ENCODE measurements around the gene ZNF184.
A peak's percentile ranks its signal among the peaks of the same experiment; 100 is the strongest.

ZNF184 gene

GRCh38 chr6:27503436-27504030, 30.6 kb upstream of the ZNF184 start:
- no peak for TF ChIP-seq CTCF (IDR thresholded peaks at IDR 0.05)
- no peak overlapping the region for H3K27ac ChIP-seq
- no peaks in the 10 kb centered on the region for H3K36me3 ChIP-seq (ENCODE audit: control insufficient read depth, insufficient read depth, low read length)
- H3K9me3 ChIP-seq (ENCODE audit: control insufficient read depth, low read length) = no peaks in the 10 kb centered on the region
- no peak overlapping the region for H3K9ac ChIP-seq
- H3K4me1 ChIP-seq = no peaks in the 10 kb centered on the region
- H2AFZ ChIP-seq = peak overlapping the region; percentile 44
- H3K79me2 ChIP-seq = no peaks in the 10 kb centered on the region
- H3K4me2 ChIP-seq (ENCODE audit: low read length) = peak overlapping the region; percentile 62
- peaks cover 13% of the 10 kb centered on the region for H3K27me3 ChIP-seq (ENCODE audit: control insufficient read depth, insufficient read depth, low read length)
- peak overlapping the region; percentile 49 for H3K4me3 ChIP-seq (ENCODE audit: low read depth, low read length)

GRCh38 chr6:27502508-27503435, 29.9 kb upstream of the ZNF184 start:
- no peak for TF ChIP-seq CTCF (IDR thresholded peaks at IDR 0.05)
- Histone ChIP-seq H3K4me1 (no peaks in the 10 kb centered on the region), H3K9ac (no peak overlapping the region), H3K36me3 (ENCODE audit: control insufficient read depth, insufficient read depth, low read length) (no peaks in the 10 kb centered on the region), H3K27ac (no peak overlapping the region), H3K79me2 (no peaks in the 10 kb centered on the region), H3K4me3 (ENCODE audit: low read depth, low read length) (peak overlapping the region; percentile 49), H3K27me3 (ENCODE audit: control insufficient read depth, insufficient read depth, low read length) (peaks cover 18% of the 10 kb centered on the region), H2AFZ (peak overlapping the region; percentile 44), H3K4me2 (ENCODE audit: low read length) (peak overlapping the region; percentile 62), H3K9me3 (ENCODE audit: control insufficient read depth, low read length) (no peaks in the 10 kb centered on the region)

GRCh38 chr6:27501187-27501586, 28.3 kb upstream of the ZNF184 start:
- Histone ChIP-seq H3K9me3 (ENCODE audit: control insufficient read depth, low read length) (no peaks in the 10 kb centered on the region), H3K36me3 (ENCODE audit: control insufficient read depth, insufficient read depth, low read length) (no peaks in the 10 kb centered on the region), H3K27me3 (ENCODE audit: control insufficient read depth, insufficient read depth, low read length) (peaks cover 18% of the 10 kb centered on the region), H3K4me2 (ENCODE audit: low read length) (no peak overlapping the region), H3K9ac (no peak overlapping the region), H3K4me3 (ENCODE audit: low read depth, low read length) (no peak overlapping the region), H3K79me2 (no peaks in the 10 kb centered on the region), H2AFZ (no peak overlapping the region), H3K4me1 (no peaks in the 10 kb centered on the region), H3K27ac (no peak overlapping the region)
- no peak for TF ChIP-seq CTCF (IDR thresholded peaks at IDR 0.05)

- no peaks in the 10 kb centered on the region for H3K9me3 ChIP-seq (ENCODE audit: control insufficient read depth, low read length)
- no peaks in the 10 kb centered on the region for H3K79me2 ChIP-seq
- no peak overlapping the region for H3K4me3 ChIP-seq (ENCODE audit: low read depth, low read length)
- no peak overlapping the region for H3K27ac ChIP-seq
- TF ChIP-seq CTCF (IDR thresholded peaks at IDR 0.05) = no peak
- no peaks in the 10 kb centered on the region for H3K36me3 ChIP-seq (ENCODE audit: control insufficient read depth, insufficient read depth, low read length)
- peaks cover 24% of the 10 kb centered on the region for H3K27me3 ChIP-seq (ENCODE audit: control insufficient read depth, insufficient read depth, low read length)
- no peak overlapping the region for H3K9ac ChIP-seq
- H3K4me1 ChIP-seq = no peaks in the 10 kb centered on the region
- no peak overlapping the region for H2AFZ ChIP-seq
- H3K4me2 ChIP-seq (ENCODE audit: low read length) = no peak overlapping the region
Measured at GRCh38 chr6:27500177-27500576, 27.3 kb upstream of the ZNF184 start.
